ENCODE results near the gene GPR156.

Gene GPR156

DNA sequence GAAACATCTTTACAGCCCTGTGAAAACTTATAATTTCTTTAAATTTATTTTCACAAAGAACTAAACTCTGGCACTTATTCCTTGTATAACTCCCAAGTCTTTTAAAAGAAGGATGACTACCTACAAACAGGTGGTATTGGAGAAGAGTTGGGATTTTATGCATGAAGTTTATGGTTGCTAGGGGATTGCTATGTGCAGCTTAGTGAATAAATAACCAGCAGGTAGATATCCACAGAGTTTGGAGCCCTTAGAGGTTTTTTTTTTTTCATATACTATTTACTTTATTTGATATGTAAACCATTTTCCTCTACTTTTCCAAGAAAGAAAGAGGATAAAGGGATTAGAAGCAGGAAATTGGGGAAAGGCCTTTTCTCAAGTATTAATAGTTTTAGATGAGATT lies 91.5 kb downstream of the GPR156 start (continued):
- TF ChIP-seq ZNF266 (tag by site-specific recombination; IDR thresholded peaks at IDR 0.05; ENCODE audit: low read depth) = no peak
- TF ChIP-seq OSR2 (tag by site-specific recombination; IDR thresholded peaks at IDR 0.05) = no peak
- TF ChIP-seq, protein P1, sequence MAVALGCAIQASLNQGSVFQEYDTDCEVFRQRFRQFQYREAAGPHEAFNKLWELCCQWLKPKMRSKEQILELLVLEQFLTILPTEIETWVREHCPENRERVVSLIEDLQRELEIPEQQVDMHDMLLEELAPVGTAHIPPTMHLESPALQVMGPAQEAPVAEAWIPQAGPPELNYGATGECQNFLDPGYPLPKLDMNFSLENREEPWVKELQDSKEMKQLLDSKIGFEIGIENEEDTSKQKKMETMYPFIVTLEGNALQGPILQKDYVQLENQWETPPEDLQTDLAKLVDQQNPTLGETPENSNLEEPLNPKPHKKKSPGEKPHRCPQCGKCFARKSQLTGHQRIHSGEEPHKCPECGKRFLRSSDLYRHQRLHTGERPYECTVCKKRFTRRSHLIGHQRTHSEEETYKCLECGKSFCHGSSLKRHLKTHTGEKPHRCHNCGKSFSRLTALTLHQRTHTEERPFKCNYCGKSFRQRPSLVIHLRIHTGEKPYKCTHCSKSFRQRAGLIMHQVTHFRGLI (tag by site-specific recombination; IDR thresholded peaks at IDR 0.05) = no peak
- TF ChIP-seq ZNF626 (tag by site-specific recombination; IDR thresholded peaks at IDR 0.05) = no peak
- TF ChIP-seq IKZF3 (tag by site-specific recombination; IDR thresholded peaks at IDR 0.05) = no peak
- TF ChIP-seq GLI2 (tag by site-specific recombination; IDR thresholded peaks at IDR 0.05; ENCODE audit: borderline replicate concordance, low read depth) = no peak
- TF ChIP-seq KLF1 (tag by site-specific recombination; IDR thresholded peaks at IDR 0.05) = no peak

DNA sequence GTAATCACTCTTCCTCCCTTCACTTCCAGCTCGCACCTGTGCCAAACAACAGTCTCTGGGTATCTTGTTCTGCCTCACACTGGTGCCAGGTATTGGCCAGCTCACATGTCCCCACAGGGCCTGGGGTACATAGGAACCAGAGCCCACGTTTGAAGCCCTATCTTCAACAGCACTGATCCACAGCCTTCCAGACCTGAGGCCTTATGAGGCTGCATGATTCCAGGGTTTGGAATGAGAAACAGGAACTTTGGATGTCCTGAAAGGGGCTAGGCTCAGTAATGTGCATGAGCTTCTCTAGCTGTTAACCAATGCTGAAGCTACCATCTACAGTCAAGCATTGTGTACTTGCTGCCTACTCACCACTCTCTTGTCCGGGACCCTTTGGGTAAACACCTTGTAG lies 92.4 kb downstream of the GPR156 start:
- CTCF ChIA-PET = no interaction called here
- H3K36me3 ChIP-seq (ENCODE audit: control insufficient read depth in 2 of 2, insufficient read depth in 1 of 2, low read length in 2 of 2) = no peaks in the 10 kb centered on the region
- no peak overlapping the region for H3K27ac ChIP-seq (ENCODE audit: extremely low read depth, low read depth, low read length)
- TF ChIP-seq ZNF544 (tag by site-specific recombination; IDR thresholded peaks at IDR 0.05) (no peak), EGR2 (tag by site-specific recombination; IDR thresholded peaks at IDR 0.05; ENCODE audit: low read depth) (no peak)
- no peaks in the 10 kb centered on the region for H3K4me1 ChIP-seq (ENCODE audit: control insufficient read depth, insufficient read depth, low read length)
- H3K4me3 ChIP-seq (ENCODE audit: low read depth, low read length) = no peak overlapping the region
- no peaks in the 10 kb centered on the region for H3K9me3 ChIP-seq (ENCODE audit: control insufficient read depth, insufficient read depth, low read depth, low read length)
- POLR2A ChIA-PET = no interaction called here

DNA sequence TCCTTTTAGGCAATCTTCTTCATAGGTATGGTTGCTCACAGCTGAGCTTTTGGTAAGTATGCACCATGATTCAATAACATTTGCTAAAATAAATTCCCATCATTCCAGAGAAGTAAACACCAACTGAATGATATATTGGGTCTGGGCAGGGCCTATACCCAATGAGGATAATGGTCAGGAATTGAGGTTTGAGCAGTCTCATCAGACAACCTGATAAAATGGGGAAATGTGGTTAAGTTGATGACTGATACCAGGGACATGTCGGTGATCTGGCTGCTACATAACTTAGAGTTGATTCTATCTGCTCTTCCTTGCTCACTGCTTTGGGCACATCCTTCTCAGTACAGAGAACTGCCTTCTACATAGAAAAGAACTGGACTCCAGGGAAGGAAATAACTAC lies 92.9 kb downstream of the GPR156 start:
- H3K4me1 ChIP-seq (ENCODE audit: control insufficient read depth, insufficient read depth, low read length) = no peaks in the 10 kb centered on the region
- ChIA-PET CTCF (no interaction called here), POLR2A (interaction anchor here (0.6 kb wide), 1 partner anchor 119 kb away, joined by 3 read pairs; no protein-coding TSS in a partner anchor)
- H3K4me3 ChIP-seq (ENCODE audit: low read depth, low read length) = no peak overlapping the region
- no peaks in the 10 kb centered on the region for H3K9me3 ChIP-seq (ENCODE audit: control insufficient read depth, insufficient read depth, low read depth, low read length)
- TF ChIP-seq ZNF514 (tag by site-specific recombination; IDR thresholded peaks at IDR 0.05) (no peak), SP3 (tag by site-specific recombination; IDR thresholded peaks at IDR 0.05) (no peak), ZNF623 (tag by site-specific recombination; IDR thresholded peaks at IDR 0.05) (no peak), ZNF121 (tag by site-specific recombination; IDR thresholded peaks at IDR 0.05) (no peak), ZNF596 (tag by site-specific recombination; IDR thresholded peaks at IDR 0.05) (no peak), KLF1 (tag by site-specific recombination; IDR thresholded peaks at IDR 0.05) (no peak), ZNF211 (tag by site-specific recombination; IDR thresholded peaks at IDR 0.05; ENCODE audit: low read depth) (no peak), SCRT1 (tag by site-specific recombination; IDR thresholded peaks at IDR 0.05; ENCODE audit: borderline replicate concordance) (no peak), ZNF501 (tag by site-specific recombination; IDR thresholded peaks at IDR 0.05) (no peak), ZNF830 (tag by site-specific recombination; IDR thresholded peaks at IDR 0.05; ENCODE audit: low read depth) (no peak), ZSCAN30 (tag by site-specific recombination; IDR thresholded peaks at IDR 0.05) (no peak), ZNF350 (tag by site-specific recombination; IDR thresholded peaks at IDR 0.05) (no peak), MEIS1 (CRISPR knock-in tag; IDR thresholded peaks at IDR 0.05; ENCODE audit: borderline replicate concordance) (no peak), ZNF354C (tag by site-specific recombination; IDR thresholded peaks at IDR 0.05; ENCODE audit: borderline replicate concordance, low read depth) (no peak), ZBTB48 (tag by site-specific recombination; IDR thresholded peaks at IDR 0.05) (no peak), SCRT2 (tag by site-specific recombination; IDR thresholded peaks at IDR 0.05) (no peak)
- TF ChIP-seq, protein P2, sequence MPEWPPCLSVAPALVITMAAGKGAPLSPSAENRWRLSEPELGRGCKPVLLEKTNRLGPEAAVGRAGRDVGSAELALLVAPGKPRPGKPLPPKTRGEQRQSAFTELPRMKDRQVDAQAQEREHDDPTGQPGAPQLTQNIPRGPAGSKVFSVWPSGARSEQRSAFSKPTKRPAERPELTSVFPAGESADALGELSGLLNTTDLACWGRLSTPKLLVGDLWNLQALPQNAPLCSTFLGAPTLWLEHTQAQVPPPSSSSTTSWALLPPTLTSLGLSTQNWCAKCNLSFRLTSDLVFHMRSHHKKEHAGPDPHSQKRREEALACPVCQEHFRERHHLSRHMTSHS (tag by site-specific recombination; IDR thresholded peaks at IDR 0.05) = no peak
- TF ChIP-seq, protein P3, sequence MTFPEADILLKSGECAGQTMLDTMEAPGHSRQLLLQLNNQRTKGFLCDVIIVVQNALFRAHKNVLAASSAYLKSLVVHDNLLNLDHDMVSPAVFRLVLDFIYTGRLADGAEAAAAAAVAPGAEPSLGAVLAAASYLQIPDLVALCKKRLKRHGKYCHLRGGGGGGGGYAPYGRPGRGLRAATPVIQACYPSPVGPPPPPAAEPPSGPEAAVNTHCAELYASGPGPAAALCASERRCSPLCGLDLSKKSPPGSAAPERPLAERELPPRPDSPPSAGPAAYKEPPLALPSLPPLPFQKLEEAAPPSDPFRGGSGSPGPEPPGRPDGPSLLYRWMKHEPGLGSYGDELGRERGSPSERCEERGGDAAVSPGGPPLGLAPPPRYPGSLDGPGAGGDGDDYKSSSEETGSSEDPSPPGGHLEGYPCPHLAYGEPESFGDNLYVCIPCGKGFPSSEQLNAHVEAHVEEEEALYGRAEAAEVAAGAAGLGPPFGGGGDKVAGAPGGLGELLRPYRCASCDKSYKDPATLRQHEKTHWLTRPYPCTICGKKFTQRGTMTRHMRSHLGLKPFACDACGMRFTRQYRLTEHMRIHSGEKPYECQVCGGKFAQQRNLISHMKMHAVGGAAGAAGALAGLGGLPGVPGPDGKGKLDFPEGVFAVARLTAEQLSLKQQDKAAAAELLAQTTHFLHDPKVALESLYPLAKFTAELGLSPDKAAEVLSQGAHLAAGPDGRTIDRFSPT (tag by site-specific recombination; IDR thresholded peaks at IDR 0.05) = no peak
- TF ChIP-seq, protein P4, sequence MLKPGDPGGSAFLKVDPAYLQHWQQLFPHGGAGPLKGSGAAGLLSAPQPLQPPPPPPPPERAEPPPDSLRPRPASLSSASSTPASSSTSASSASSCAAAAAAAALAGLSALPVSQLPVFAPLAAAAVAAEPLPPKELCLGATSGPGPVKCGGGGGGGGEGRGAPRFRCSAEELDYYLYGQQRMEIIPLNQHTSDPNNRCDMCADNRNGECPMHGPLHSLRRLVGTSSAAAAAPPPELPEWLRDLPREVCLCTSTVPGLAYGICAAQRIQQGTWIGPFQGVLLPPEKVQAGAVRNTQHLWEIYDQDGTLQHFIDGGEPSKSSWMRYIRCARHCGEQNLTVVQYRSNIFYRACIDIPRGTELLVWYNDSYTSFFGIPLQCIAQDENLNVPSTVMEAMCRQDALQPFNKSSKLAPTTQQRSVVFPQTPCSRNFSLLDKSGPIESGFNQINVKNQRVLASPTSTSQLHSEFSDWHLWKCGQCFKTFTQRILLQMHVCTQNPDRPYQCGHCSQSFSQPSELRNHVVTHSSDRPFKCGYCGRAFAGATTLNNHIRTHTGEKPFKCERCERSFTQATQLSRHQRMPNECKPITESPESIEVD (tag by site-specific recombination; IDR thresholded peaks at IDR 0.05) = no peak
- TF ChIP-seq, protein P5, sequence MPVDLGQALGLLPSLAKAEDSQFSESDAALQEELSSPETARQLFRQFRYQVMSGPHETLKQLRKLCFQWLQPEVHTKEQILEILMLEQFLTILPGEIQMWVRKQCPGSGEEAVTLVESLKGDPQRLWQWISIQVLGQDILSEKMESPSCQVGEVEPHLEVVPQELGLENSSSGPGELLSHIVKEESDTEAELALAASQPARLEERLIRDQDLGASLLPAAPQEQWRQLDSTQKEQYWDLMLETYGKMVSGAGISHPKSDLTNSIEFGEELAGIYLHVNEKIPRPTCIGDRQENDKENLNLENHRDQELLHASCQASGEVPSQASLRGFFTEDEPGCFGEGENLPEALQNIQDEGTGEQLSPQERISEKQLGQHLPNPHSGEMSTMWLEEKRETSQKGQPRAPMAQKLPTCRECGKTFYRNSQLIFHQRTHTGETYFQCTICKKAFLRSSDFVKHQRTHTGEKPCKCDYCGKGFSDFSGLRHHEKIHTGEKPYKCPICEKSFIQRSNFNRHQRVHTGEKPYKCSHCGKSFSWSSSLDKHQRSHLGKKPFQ (tag by site-specific recombination; IDR thresholded peaks at IDR 0.05) = no peak
- H3K27ac ChIP-seq (ENCODE audit: extremely low read depth, low read depth, low read length) = no peak overlapping the region
- H3K36me3 ChIP-seq (ENCODE audit: control insufficient read depth in 2 of 2, insufficient read depth in 1 of 2, low read length in 2 of 2) = no peaks in the 10 kb centered on the region
